ENCODE measurements around the gene GJA9.
"Not testable (repeated sequence)": the region's sequence is repeated elsewhere in the genome, so short reads cannot be mapped to it uniquely, and the experiment has no call there.

GJA9 gene

DNA sequence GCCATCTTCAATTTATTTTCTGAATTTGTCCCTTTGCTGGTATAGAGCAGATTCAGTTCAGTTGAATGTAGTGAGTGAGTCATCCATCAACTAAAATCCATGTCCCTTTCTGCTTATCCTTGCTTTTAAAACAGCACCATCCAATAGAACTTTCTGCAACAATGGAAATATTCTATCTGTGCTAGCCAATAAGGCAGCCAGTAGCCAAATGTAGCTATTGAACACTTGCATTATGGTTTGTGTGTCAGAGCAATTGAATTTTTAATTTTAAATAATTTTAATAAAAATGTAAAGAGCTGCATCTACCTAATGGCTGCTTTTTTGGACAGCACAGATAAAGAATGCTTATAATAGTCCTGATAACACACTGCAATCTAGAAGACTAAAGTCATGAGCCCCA is at the start of gene GJA9:
TSS of gene GJA9 (minus strand) at position 101 of the 400 bp plus-strand sequence. CDS start 5,489 bp downstream, outside the sequence.
- no peak for DNase-seq

DNA sequence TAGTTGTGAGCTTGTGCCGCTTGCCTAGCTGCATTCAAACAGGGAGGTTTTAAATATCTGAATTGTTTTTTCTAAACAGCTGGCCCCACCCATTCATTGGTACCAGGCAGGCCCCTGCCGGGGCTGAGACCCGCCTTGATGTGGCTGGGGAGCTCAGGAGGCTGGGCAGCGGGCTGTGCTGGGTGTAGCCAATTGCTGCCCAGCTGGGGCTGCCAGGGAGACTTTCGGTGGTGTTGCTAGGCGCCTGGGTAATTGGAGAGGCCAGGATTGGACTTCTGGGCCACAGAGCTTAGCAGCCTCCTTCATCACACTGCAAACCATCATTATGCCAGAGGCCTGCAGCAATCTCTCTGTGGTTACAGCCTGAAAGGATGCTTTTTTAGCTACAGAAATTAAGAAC is 48.1 kb upstream of the GJA9 start:
- no peak for DNase-seq

DNA sequence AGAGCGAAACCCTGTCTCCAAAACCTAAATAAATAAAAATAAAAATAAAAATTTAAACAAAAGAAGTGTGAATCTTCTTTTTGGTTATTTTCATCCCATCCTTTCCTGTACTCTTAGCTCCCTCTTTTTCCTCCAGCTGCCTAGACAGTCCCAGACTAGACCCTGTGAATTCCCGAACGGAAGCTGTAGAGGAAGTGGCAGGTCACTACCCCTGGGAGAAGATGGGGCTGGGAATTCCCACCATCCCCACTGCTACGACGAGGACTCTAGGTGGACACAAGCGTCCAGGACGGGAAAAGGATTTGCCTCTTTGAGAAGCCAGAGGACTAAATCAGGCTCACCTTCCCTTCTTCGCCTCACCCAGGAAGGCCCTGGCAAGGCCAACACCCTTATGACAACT is 47.7 kb upstream of the GJA9 start:
- DNase-seq: no peak

DNA sequence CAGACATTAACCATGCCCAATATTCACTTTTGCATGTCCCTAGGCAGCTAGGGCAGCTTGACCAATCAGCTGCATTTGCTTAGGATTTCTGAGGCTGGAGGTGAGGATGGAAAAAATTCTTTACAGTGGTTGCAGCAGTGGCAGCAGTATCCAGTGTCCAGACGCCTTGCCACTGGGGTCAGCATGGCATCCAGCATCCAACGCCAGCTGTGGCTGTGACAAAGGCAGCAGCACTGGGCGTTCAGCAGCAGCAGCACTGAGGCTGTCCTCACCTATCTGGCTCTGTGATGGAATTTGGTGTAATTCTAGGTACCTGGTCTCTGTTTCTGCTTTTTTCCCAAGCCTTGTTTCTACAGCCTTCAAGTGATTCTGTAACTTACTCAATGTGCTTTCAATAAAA is 44.7 kb upstream of the GJA9 start:
- no peak for DNase-seq

DNA sequence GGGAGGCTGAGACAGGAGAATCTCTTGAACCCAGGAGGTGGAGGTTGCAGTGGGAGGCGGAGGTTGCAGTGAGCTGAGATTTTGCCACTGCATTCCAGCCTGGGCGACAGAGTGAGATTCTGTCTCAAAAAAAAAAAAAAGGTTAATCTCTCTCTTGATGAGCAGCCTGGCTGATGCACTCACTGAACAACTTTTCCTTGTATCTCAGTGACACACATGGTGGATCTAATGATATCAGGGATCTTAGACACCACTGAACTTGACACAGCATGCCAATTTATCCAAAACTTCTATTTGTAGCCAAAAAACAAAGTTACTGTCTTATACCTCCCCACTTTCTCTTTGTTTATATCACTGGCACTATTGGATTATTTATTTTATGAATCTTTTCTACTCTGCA is 44.0 kb upstream of the GJA9 start:
- no peak for DNase-seq

DNA sequence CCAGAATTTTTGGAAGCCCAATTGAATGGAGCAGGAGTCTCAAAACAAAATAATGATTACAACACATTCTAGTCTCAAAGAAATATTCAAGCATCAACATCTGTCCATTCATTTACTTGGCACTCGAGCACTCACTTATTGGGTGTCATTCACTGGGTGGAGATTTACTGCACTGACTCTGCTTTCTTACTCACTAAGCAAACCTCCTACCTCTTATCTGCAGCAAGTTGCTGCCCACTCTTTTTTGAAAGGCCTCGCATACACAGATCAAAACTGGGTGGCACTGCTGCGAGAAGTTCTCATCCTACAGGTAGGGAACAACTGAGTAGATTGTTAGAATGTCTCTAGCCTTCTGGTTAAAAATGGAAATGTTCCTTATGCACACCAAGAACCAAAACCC is 42.2 kb upstream of the GJA9 start:
- DNase-seq: no peak

DNA sequence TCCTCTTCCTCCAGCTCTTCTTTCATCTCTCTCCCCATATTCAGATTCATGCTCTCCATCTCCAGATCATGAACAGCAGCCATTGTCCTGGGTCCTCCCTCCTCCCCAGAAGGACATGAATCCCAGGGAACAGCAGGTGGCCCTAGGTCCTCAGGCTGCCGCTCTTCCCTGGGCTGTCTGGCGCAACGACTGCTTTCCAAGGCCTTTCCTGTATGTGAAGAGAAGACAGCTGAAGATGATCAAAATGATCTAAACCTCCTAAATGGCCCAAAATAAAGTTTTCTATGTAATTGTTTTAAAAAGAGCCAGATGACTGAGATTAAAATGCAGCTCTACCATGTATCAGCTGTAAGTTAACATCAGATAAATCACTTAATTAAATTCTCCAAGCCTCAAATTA is 37.7 kb upstream of the GJA9 start:
- DNase-seq: no peak

DNA sequence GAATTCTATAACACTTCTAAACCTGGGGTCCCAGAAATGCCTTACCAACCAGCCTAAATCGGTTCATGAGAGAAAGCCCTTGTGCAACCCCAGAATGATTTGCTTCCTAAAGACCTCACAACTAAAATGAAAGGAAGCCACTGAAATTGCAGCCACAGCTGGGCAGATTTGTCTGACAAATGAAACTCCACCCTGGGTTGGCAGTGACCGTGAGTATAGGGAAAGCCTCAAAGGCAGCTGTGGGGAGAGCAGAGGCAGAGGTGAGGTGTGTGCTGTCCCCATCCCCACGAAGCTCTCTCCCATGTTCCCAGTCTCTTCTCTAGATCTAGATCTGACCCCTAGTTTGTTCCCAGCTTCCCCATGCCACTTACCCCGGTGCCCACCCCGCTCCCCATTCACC is 37.2 kb upstream of the GJA9 start:
- DNase-seq: no peak

DNA sequence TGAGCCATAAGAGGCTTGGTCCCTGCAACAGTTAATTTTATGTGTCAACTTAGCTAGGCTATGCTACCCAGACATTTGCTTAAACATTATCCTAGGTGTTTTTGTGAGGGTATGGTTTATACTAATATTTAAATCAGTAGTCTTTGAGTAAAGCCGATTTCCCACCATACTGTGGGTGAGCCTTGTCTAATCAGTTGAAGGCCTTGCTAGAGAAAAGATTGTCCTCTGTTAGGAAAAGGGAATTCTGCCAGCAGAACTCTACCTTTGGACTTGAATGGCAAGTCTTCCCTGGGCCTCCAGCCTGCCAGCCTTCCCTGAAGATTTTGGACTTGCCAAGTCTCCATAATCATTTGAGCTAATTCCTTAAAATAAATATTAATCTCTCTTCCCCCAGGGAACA is 36.4 kb upstream of the GJA9 start:
- no peak for DNase-seq

GRCh38 chr1:38917337-38917736 is 36.0 kb upstream of the GJA9 start:
- DNase-seq: no peak

DNA sequence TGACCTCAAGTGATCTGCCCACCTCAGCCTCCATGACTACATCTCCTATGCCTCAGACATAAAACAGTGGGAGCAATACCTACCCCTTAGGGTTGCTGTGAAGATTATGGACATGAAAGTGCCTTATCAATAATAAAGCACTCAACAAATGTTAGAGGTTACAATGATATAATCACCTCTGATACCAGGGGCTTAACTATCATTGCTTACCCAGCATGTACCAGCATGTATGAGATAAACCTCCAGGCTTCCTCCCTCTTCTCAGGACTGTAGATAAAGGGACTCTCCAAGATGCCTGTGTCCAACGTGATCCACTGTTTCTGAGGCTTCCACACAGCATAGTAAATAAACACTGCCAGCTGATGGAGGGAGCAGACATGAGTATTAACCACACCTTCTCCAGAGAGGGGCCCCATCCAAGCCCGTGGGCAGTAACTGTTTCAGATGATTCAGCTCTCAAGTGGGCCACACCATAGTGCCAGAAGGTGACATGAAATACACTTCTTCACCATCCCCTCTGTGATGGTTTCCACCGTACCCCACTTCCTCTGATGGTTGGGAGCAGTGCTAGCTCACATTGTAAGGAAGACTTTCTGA is 34.1 kb upstream of the GJA9 start:
- DNase-seq: no peak

DNA sequence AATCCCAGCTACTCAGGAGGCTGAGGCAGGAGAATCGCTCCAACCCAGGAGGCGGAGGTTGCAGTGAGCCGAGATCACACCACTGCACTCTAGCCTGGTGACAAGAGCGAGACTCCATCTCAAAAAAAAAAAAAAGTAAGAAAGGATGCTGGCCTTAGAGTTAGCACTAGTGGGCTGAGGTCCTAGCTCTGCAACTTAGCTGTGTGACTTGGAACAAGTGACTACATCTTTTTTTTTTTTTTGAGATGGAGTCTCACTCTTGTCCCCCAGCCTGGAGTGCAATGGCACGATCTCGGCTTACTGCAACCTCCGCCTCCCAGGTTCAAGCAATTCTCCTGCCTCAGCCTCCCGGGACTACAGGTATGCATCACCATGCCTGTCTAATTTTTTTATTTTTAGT is 33.5 kb upstream of the GJA9 start:
- not testable (repeated sequence) for DNase-seq

DNA sequence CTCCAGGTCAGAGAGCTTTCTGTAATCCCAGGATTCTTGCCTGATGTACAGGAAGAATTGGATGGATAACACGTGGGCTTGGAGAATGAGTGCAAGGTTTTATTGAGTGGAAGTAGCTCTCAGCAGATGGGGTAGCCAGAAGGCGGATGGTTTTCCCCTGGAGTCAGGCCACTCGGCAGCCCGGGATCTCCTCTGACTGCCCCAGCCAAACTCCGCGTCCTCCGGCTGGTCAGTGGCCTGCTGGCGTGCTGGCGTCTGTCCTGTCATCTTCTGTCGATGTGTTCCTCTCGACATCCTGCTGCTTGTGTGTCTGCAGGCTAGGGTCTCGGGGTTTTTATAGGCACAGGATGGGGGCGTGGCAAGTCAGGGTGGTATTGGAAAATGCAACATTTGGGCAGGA is 27.4 kb upstream of the GJA9 start:
- DNase-seq: no peak

GRCh38 chr1:38905985-38906384 is 24.6 kb upstream of the GJA9 start:
- DNase-seq: no peak

- no peak for DNase-seq
Observed at GRCh38 chr1:38899560-38899959, 18.2 kb upstream of the GJA9 start.

DNA sequence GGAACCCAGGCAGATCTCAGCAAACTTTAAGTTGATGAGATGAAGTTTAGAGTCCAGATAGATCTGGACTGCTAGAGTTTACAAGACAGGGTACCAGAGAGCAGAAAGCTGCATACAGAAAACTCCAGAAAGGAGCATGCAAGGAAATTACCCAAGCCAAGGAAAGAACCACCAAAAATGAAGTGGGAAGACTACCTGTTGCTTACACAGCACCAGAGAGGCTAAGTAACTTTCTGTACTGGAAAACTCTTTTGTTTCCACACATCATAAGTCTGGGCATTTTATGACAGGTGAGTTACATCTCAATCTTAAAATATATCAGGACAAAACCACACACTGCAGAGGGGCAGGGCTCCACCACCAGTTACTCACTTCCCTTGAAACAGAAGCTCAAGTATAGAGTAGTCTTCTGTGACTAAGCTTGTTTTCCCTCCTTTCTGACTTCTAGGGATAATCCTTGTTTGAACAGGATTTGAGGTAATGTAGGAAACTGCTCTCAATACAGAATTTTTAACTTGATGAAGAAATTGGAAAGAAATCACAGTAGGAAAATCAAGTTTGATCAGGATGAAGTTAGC is 17.4 kb upstream of the GJA9 start:
- DNase-seq: no peak

DNA sequence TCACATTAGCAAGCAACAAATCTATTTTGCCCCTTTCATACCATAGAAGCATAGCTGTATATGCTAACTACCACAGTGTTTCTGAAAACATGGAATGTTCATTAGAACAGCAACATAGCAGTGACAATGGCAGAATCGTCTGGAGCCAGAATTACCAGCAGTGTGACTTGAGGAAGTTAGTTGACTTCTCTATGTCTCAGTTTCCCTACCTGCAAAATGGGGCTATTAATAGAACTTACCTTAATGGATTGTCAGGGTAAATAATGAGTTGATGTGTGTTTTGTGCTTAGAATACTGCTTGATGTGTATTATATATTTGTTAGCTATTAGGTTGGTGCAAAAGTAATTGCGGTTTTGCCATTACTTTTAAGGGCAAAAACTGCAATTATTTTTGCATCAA is 14.8 kb upstream of the GJA9 start:
- no peak for DNase-seq

GRCh38 chr1:38892976-38893375 is 11.6 kb upstream of the GJA9 start:
- DNase-seq: no peak

DNA sequence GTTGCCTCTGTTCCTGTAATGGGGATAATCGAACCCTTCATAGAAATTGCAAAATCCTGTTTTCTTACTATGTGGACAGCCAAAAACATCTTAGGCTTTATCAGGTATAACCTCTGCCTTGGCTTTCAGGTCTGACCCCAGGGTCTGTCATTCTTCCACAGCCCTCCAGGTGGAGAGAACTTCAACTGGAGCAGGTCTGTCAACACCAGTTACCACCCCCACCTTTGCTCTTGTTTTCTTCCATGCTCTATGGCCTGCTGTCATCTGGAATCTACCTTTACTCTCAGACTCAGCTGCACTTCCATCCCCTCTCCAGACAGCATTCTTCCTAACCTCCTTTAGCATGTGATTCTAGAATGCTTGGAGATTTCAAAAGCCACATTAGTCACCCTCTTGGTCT is 10.4 kb upstream of the GJA9 start:
- DNase-seq: no peak

DNA sequence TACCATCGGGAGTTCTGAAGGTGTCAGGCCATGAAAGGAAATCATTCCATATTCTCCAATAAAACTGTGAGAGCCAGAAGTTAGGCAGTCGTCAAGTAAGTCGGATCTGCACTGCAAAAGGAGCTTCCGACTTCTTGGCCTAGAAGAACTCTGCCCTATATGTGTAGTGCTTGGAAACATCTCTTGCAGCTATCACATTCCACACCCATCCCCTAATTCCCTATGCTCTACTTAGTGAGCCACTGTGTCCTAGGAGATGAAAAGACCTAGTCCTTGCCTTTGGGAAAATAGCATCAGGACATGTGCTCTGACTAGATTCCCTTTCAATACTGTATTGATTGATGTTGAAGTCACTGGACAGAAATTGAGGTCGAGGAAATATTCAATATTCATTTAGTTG is 8.2 kb upstream of the GJA9 start:
- DNase-seq: no peak

GRCh38 chr1:38888423-38889333 is 7.3 kb upstream of the GJA9 start:
- DNase-seq: no peak

- DNase-seq: no peak
Observed at GRCh38 chr1:38885092-38885491, 3.7 kb upstream of the GJA9 start.

GRCh38 chr1:38875811-38876210 is 5.6 kb downstream of the GJA9 start:
- DNase-seq: no peak
